Heart right ventricle (tissue), 16 donors: Measurements from ENCODE around the gene IGSF3. TPM values are rescaled to one million over a fixed set of nuclear protein-coding genes. Genes with fewer than 3 reads are reported as not detected.

ENCODE experiments used
- ATAC-seq, 8 donors: fragments of 200-7000 bp; cut with Tn5 transposase; one replicate each; pipeline ENCODE4 v1.9.1; 2020; ENCODE audit warnings: mild to moderate bottlenecking in 8 of 8, moderate library complexity in 8 of 8, moderate number of reproducible peaks in 1 of 8
- DNase-seq, 2 donors: peaks; one replicate each; pipeline ENCODE4 v3.0.0-alpha.2; 2020
- H3K27ac ChIP-seq, 10 donors: fragments of 200-600 bp; sonication (generic) in 2 of 10; one replicate each; pipeline versions ENCODE4 v1.5.0 to v1.8.0; 2020 to 2022; ENCODE audit warnings: mild to moderate bottlenecking in 3 of 10
- H3K27me3 ChIP-seq, 7 donors: fragments of 200-600 bp; one replicate each; pipeline ENCODE4 v1.8.0; 2021 to 2022; ENCODE audit warnings: mild to moderate bottlenecking in 2 of 7
- H3K36me3 ChIP-seq, 9 donors: fragments of 200-600 bp; sonication (generic) in 1 of 9; one replicate each; pipeline versions ENCODE4 v1.5.0 to v1.8.0; 2020 to 2022; ENCODE audit warnings: mild to moderate bottlenecking in 2 of 9
- H3K4me1 ChIP-seq, 9 donors: fragments of 200-600 bp; sonication (generic) in 1 of 9; one replicate each; pipeline versions ENCODE4 v1.5.0 to v1.8.0; 2020 to 2022; ENCODE audit warnings: mild to moderate bottlenecking in 4 of 9
- H3K4me3 ChIP-seq, 10 donors: fragments of 200-600 bp; sonication (generic) in 2 of 10; one replicate each; pipeline versions ENCODE4 v1.5.0 to v1.8.0; 2020 to 2022; ENCODE audit warnings: mild to moderate bottlenecking in 7 of 10, moderate library complexity in 2 of 10
- H3K9me3 ChIP-seq, 11 donors: fragments of 200-600 bp in 10 of 11; sonication (generic) in 2 of 11; one replicate each; pipeline versions ENCODE4 v1.5.0 to v1.8.0; 2013 to 2022; ENCODE audit warnings: mild to moderate bottlenecking in 2 of 11, control low read depth in 1 of 11, moderate library complexity in 1 of 11
- CTCF ChIP-seq, 9 donors: fragments of 200-600 bp; sonication (generic) in 2 of 9; IDR thresholded peaks; one replicate each; pipeline versions ENCODE4 v1.5.0 to v1.8.0; 2021 to 2022; ENCODE audit warnings: antibody characterized with exemption in 9 of 9, mild to moderate bottlenecking in 5 of 9, moderate library complexity in 1 of 9
- WGBS, 2 donors: extraction: QIAGEN DNeasy Blood & Tissue Kit; methylation state at CpG; one replicate each; pipeline ENCODE4 v1.1.7; 2013; ENCODE audit warnings: inconsistent platforms in 1 of 2; 5-methylcytosine and 5-hydroxymethylcytosine counted together
- intact Hi-C, 10 donors: fragments of 100-400 bp; cut with DNase I; formaldehyde crosslinking; loops; one replicate each; pipeline versions ENCODE4 v1.11.1 to v1.14.2; 2022
- polyA plus RNA-seq, 2 donors: library from polyadenylated mRNA; stranded (reverse); fragments of 200-250 nt; gene quantifications; one replicate each; pipeline ENCODE4 v1.2.3, GENCODE V29; 2013
- total RNA-seq, 10 donors: library from RNA; stranded (reverse); fragmentation: NEBNext Ultra II Directional in 3 of 10; extraction: Animal tissue kit (Norgen Biotek cat#: 25700) in 3 of 10; gene quantifications; one replicate each; pipeline versions ENCODE4 v1.2.1 to v1.2.4, GENCODE V29; 2021 to 2023
- donor health status: Arrhythmogenic right ventricular cardiomyopathy.
- donor health status: ischemic (EF 13 %, LVEDD 7.1; RV severe dilation, severe dysfunction).
- donor health status: healthy with polysubstance abuse.
- donor health status: DM: no; HTN: yes; CAD: no.
- donor health status: DM: no; HTN: no; CAD: no.
- donor health status: ischemic (EF 25% LVEDD 6.9; RV normal size, moderate dysfunction).
- donor health status: ischemic (EF 25% LVEDD 5.7; RV mildly dilated, moderate dysfunction).
- donor health status: healthy.
- donor health status: DM: yes; HTN: yes; CAD: no.
- donor health status: Ischemic cardiomyopathy.
- donor health status: ischemic (EF 35%, LVEDD 5.7; RV mildly dilated, moderate dysfunction).
- donor health status: nonischemic (EF 11% LVEDD 7.7; RV severe dilation, severe dysfunction).
- donor health status: DM: yes; HTN: yes; CAD: no.
- donor health status: PGD.
- donor health status: ischemic (EF 29% LVEDD 5.4; RV normal size, mild dysfunction).
- donor health status: nonischemic (EF 23%, LVEDD 6.1; RV moderate dilation, normal function).

Gene IGSF3
- total and polyA plus RNA-seq, 12 donors = 4.0 to 21.2 (median 12.8) TPM

- H3K36me3 ChIP-seq = peaks cover 0 to 93% (median 26%) of the 10 kb centered on the region in 9 donors
- intact Hi-C loops = no loop called here
- no peak overlapping the region for H3K4me3 ChIP-seq
These were observed 127.4 kb downstream of the IGSF3 start for GRCh38 chr1:116540088-116540487.

GRCh38 chr1:116538544-116538943 is 129.0 kb downstream of the IGSF3 start:
- H3K9me3 ChIP-seq = no peaks in the 10 kb centered on the region
- peak overlapping the region in 1 of 10 donors; percentile 62 for H3K27ac ChIP-seq
- intact Hi-C loops = no loop called here
- H3K4me1 ChIP-seq = peaks cover 0 to 37% (median 0%) of the 10 kb centered on the region in 9 donors
- H3K36me3 ChIP-seq = peaks cover 0 to 100% (median 24%) of the 10 kb centered on the region in 9 donors
- 100% methylated on average over 1 of the region's 1 CpG for WGBS, 2 donors
- TF ChIP-seq CTCF (IDR thresholded peaks at IDR 0.05) = no peak
- no peaks in the 10 kb centered on the region for H3K27me3 ChIP-seq
- ATAC-seq (no peak), DNase-seq (no peak)
- no peak overlapping the region for H3K4me3 ChIP-seq

More at GRCh38 chr1:116540088-116540487, 127.4 kb downstream of the IGSF3 start:
- no peak for TF ChIP-seq CTCF (IDR thresholded peaks at IDR 0.05)
- Histone ChIP-seq H3K27me3 (no peaks in the 10 kb centered on the region), H3K27ac (peak overlapping the region in 1 of 10 donors; percentile 62), H3K9me3 (no peaks in the 10 kb centered on the region), H3K4me1 (peaks cover 0 to 46% (median 0%) of the 10 kb centered on the region in 9 donors)
- DNase-seq = no peak
- ATAC-seq = no peak

GRCh38 chr1:116537898-116538297 is 129.6 kb downstream of the IGSF3 start:
- intact Hi-C loops = no loop called here
- 95 to 97% methylated on average over 1 of the region's 1 CpG for WGBS, 2 donors
- DNase-seq (no peak), ATAC-seq (no peak)
- H3K27ac ChIP-seq = peak overlapping the region in 1 of 10 donors; percentile 62
- H3K4me1 ChIP-seq = peaks cover 0 to 43% (median 0%) of the 10 kb centered on the region in 9 donors
- H3K27me3 ChIP-seq = no peaks in the 10 kb centered on the region
- no peak overlapping the region for H3K4me3 ChIP-seq
- TF ChIP-seq CTCF (IDR thresholded peaks at IDR 0.05) = no peak
- H3K9me3 ChIP-seq = no peaks in the 10 kb centered on the region
- peaks cover 0 to 100% (median 21%) of the 10 kb centered on the region in 9 donors for H3K36me3 ChIP-seq

GRCh38 chr1:116537040-116537831 is 130.3 kb downstream of the IGSF3 start:
- H3K9me3 ChIP-seq = no peaks in the 10 kb centered on the region
- TF ChIP-seq CTCF (IDR thresholded peaks at IDR 0.05) = no peak
- H3K4me1 ChIP-seq = peaks cover 0 to 50% (median 0%) of the 10 kb centered on the region in 9 donors
- 88 to 95% methylated on average over 3 of the region's 3 CpGs for WGBS, 2 donors
- no peak overlapping the region for H3K4me3 ChIP-seq
- H3K27me3 ChIP-seq = no peaks in the 10 kb centered on the region
- ATAC-seq (no peak), DNase-seq (no peak)
- peaks cover 0 to 100% (median 14%) of the 10 kb centered on the region in 9 donors for H3K36me3 ChIP-seq
- intact Hi-C loops = no loop called here
- H3K27ac ChIP-seq = peak overlapping the region in 1 of 10 donors; percentile 62
